Measurements from ENCODE around the gene METRN.

DNA sequence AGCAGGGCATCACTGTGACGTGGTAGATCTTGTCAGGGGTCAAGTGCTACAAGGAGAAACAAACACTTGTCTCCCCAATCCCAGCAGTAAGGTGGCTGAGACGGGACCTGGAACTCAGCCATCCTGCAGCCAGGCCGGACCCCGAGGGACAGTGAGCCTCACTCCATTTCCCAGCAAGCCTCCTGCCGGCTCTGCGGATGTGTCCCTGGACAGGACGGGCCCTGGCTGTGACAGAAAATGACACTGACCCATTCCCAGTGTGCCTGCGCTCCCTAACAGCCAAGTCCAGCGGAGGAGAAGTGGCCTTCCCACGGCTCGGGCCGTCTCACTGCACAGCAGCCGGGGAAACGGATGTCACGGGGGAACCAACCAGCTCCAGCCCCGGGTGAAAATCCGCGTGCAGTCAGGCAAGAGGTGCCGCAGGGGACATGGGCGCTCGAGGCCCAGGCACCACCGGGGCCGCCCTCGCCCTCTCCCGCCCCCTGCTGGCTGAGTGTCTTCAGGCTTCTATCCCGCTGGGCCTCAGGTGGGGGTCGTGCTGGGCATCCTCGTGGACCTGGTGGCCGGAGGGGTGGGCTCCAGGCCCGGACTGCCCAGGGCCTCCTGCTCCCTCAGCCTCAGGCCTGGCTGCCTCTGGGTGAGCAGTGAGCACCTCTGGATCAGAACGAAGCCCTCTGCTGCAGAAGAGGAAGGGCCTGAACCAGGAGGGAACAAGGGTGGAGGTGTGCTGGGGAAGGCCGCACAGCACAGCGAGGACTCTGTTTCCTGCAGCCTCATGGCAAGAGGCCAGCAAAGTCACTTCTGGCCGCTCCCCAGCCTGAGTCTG is 18.7 kb downstream of the METRN start:
- TF ChIP-seq, protein P1, sequence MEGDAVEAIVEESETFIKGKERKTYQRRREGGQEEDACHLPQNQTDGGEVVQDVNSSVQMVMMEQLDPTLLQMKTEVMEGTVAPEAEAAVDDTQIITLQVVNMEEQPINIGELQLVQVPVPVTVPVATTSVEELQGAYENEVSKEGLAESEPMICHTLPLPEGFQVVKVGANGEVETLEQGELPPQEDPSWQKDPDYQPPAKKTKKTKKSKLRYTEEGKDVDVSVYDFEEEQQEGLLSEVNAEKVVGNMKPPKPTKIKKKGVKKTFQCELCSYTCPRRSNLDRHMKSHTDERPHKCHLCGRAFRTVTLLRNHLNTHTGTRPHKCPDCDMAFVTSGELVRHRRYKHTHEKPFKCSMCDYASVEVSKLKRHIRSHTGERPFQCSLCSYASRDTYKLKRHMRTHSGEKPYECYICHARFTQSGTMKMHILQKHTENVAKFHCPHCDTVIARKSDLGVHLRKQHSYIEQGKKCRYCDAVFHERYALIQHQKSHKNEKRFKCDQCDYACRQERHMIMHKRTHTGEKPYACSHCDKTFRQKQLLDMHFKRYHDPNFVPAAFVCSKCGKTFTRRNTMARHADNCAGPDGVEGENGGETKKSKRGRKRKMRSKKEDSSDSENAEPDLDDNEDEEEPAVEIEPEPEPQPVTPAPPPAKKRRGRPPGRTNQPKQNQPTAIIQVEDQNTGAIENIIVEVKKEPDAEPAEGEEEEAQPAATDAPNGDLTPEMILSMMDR (conservative IDR thresholded peaks at IDR 0.05 in 1 of 2, IDR thresholded peaks at IDR 0.05 in 1 of 2; ENCODE audit: low read depth in 1 of 2, low read length in 2 of 2): peak; percentile 21 to 35
- no peak for TF ChIP-seq EZH2 (IDR thresholded peaks at IDR 0.05; ENCODE audit: low read length, missing control alignments)

Data from fibroblast of lung (primary cell).